ENCODE measurements around the gene COL27A1. TPM values are rescaled to one million over a fixed set of nuclear protein-coding genes. Genes with fewer than 3 reads are reported as not detected.

The COL27A1 gene
- polyA plus RNA-seq, 4 donors: 31.8 to 52.3 (median 39.3) TPM

- DNase-seq (ENCODE audit: low read depth in 4 of 4, low spot score in 3 of 4): no peak
Measured at GRCh38 chr9:114261026-114261425, 105.7 kb downstream of the COL27A1 start.

- DNase-seq (ENCODE audit: low read depth in 4 of 4, low spot score in 3 of 4): no peak
Measured at GRCh38 chr9:114261987-114262386, 106.7 kb downstream of the COL27A1 start.

- DNase-seq (ENCODE audit: low read depth in 4 of 4, low spot score in 3 of 4): no peak
Measured at GRCh38 chr9:114263853-114264510, 108.6 kb downstream of the COL27A1 start.

GRCh38 chr9:114264806-114265550, 109.6 kb downstream of the COL27A1 start:
- DNase-seq (ENCODE audit: low read depth in 4 of 4, low spot score in 3 of 4): no peak

GRCh38 chr9:114266969-114267368, 111.6 kb downstream of the COL27A1 start:
- no peak for DNase-seq (ENCODE audit: low read depth in 4 of 4, low spot score in 3 of 4)

- DNase-seq (ENCODE audit: low read depth in 4 of 4, low spot score in 3 of 4): no peak
Measured at GRCh38 chr9:114269023-114269422, 113.7 kb downstream of the COL27A1 start.

- no peak for DNase-seq (ENCODE audit: low read depth in 4 of 4, low spot score in 3 of 4)
Measured at GRCh38 chr9:114270120-114270975, 115.0 kb downstream of the COL27A1 start.

- no peak for DNase-seq (ENCODE audit: low read depth in 4 of 4, low spot score in 3 of 4)
Measured at GRCh38 chr9:114271556-114272510, 116.5 kb downstream of the COL27A1 start.

GRCh38 chr9:114272739-114273431, 117.5 kb downstream of the COL27A1 start:
- DNase-seq (ENCODE audit: low read depth in 4 of 4, low spot score in 3 of 4): no peak

GRCh38 chr9:114273461-114273881, 118.1 kb downstream of the COL27A1 start:
- no peak for DNase-seq (ENCODE audit: low read depth in 4 of 4, low spot score in 3 of 4)

GRCh38 chr9:114274217-114274616, 118.9 kb downstream of the COL27A1 start:
- DNase-seq (ENCODE audit: low read depth in 4 of 4, low spot score in 3 of 4): no peak

- DNase-seq (ENCODE audit: low read depth in 4 of 4, low spot score in 3 of 4): no peak
Measured at GRCh38 chr9:114275246-114276004, 120.1 kb downstream of the COL27A1 start.

- no peak for DNase-seq (ENCODE audit: low read depth in 4 of 4, low spot score in 3 of 4)
Measured at GRCh38 chr9:114276908-114277821, 121.8 kb downstream of the COL27A1 start.

- DNase-seq (ENCODE audit: low read depth in 4 of 4, low spot score in 3 of 4): no peak
Measured at GRCh38 chr9:114278356-114278755, 123.0 kb downstream of the COL27A1 start.

- no peak for DNase-seq (ENCODE audit: low read depth in 4 of 4, low spot score in 3 of 4)
Measured at GRCh38 chr9:114278881-114279570, 123.7 kb downstream of the COL27A1 start.

- no peak for DNase-seq (ENCODE audit: low read depth in 4 of 4, low spot score in 3 of 4)
Measured at GRCh38 chr9:114279693-114280092, 124.4 kb downstream of the COL27A1 start.
